SKM-1 (cell line): ENCODE measurements around the gene GNGT2.
"Not testable (repeated sequence)": the region's sequence is repeated elsewhere in the genome, so short reads cannot be mapped to it uniquely, and the experiment has no call there.

Experiments
- DNase-seq: peaks from one replicate; lab custom pipeline; 2025; ENCODE audit not compliant: unreplicated experiment; lab: John Stamatoyannopoulos, UW

GNGT2 gene

DNA sequence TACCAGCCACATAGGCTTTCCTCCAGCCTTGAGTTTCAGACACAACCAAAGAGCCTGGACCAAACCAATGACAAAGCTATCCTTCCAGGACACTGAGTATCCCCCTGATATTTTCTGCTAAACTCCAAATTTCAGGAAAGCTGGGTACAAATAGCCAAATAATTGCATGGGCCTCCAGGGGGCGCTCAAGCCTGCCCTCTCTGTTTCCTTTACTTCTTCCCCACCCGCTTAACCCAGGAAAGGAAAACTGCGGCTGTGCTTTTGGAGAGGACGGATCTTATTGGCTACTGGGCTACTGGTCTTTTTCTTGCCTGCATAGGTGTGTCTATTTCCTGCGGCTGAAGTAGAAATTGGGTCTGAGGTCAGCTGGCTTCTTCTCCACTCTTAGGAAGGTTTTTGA, 30.1 kb downstream of the GNGT2 start:
- peak; percentile 65 for DNase-seq

DNA sequence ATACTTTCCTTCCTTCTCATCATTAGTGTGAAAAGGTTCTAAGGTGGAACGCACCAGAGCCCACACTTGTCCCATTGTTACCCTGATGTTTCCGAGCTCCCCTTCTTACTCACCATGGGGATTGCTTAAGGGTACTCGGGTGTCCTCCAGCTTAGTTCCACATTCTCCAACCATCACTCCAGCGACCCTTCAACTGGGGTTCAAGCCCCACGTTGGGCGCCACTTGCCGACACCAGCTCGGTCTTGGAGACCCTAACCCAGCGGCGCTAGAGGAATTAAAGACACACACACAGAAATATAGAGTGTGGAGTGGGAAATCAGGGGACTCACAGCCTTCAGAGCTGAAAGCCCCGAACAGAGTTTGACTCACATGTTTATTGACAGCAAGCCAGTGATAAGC, 34.4 kb downstream of the GNGT2 start:
- DNase-seq = not testable (repeated sequence)

DNA sequence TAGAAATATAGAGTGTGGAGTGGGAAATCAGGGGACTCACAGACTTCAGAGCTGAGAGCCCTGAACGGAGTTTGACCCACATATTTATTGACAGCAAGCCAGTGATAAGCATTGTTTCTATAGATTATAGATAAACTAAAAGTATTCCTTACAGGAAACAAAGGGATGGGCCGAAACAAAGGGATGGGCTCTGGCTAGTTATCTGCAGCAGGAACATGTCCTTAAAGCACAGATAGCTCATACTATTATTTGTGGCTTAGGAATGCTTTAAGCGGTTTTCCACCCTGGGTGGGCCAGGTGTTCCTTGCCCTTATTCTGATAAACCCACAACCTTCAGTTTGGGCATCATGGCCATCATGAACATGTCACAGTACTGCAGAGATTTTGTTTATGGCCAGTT, 39.7 kb downstream of the GNGT2 start:
- not testable (repeated sequence) for DNase-seq

DNA sequence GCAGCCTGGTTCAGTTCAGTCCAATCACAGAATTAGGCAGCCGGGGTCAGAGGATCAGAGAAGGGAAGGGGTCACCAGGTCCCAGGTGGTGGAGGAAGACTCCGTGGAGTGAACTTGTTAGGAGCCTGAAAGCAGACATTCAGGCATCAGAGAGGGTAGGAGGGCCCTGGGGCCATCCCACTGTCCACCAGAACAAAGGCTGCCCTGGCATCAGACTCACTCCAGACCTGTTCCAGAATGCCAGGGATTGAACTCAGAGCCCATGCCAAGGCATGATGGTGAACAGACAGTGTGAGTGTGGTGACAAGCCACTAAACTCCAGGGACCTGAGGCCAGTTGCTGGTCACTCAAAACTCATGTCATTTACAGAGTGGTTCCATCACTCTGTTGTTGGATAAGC, 40.2 kb downstream of the GNGT2 start:
- DNase-seq = no peak

DNA sequence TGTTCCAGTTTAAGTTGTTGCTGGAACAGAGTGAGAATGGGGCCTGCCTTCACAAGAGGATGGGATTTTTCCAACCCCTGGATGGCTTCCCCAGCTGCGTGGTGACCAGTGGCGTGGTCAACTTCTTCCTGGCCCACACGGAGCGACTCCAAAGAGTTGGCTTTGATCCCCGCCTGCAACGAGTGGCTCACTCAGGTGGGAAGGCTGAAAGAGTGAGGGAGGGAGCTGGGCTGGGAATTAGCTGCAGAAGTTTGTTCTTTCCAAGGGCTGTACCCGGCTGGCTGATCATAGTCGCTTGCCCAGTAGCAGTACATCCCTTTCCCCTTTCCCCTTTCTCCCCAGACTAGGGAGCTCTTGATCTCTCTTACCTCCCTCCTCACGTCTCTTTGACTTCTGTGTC, 41.7 kb downstream of the GNGT2 start:
- no peak for DNase-seq

DNA sequence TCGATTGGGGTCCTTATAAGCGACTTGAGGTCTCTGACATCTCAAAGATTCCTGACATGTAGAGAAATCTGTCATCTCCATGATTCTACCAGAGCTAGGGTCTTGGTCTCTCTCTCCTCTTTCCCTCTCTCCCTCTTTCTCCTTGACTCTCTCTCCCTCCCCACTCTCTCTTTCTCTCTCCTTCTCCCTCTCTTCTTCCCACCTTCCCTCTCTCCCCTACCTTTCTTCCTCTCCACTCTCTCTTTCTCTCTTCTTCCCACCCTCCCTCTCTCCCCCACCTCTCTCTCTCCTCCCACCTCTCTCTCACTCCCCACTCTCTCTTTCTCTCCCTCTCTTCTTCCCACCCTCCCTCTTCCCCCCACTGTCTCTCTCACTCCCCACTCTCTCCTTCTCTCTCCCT, 45.2 kb downstream of the GNGT2 start:
- no peak for DNase-seq

DNA sequence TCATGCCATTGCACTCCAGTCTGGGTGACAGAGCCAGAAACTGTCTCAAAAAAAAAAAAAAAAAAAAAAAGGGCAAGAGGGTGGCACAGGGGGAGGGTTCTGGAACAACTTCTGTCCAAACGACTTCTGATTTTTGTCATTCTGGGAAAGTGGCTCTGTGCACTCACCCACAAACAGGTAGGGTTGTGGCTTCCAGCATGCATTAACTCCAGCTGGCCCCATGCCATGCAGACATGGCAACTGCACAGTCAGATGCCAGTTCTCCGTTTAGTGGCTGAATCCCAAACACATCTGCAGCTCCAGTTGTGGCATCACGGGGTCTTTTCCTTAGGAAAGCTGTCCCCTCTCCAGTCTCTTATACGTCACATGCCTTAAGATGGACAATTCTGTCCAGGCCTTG, 47.5 kb downstream of the GNGT2 start:
- no peak for DNase-seq

DNA sequence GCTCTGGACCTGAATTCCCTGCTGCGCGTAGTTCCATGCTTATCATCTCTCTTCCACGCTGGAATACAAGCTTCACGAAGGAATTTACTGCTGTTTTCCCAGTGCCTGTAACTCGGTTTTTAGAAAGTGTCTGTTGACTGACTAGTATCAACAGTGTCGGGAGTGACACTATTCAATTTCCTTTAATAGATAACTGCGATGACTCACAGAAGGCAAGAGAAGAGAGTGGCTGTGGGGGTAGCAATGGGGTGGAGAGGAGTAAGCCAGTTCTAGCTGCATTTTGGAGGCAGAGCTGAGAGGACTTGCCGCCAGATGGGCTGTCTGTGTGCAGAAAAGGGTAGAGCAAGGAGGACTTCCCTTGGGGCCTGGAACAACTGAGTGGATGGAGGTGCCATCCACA, 52.6 kb downstream of the GNGT2 start:
- DNase-seq = no peak

DNA sequence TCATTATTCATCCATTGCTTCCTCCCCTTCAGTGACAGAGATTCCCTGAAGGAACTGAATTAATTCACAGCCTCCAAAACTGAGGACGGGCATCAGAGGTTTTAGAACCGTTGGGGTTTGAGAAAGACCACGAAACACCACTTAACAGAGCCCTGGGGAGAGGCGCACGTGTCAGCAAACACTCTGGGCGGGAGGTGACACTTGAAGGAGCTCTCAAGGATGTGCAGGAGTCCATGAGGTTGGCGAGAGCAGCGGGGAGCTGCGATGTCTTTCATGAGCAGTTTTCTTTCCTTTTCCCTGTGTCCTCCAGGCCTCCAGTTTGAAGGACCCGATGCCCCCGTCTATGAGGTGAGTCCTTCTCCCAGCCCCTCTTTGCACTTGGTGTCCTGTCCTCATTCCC, 54.1 kb downstream of the GNGT2 start:
- no peak for DNase-seq
